ENCODE measurements around the gene TNK1. TPM values are rescaled to one million over a fixed set of nuclear protein-coding genes. Genes with fewer than 3 reads are reported as not detected.

Gene TNK1
- total RNA-seq, 2 experiments from 2014 or later, result 4.0 to 4.8 TPM

DNA sequence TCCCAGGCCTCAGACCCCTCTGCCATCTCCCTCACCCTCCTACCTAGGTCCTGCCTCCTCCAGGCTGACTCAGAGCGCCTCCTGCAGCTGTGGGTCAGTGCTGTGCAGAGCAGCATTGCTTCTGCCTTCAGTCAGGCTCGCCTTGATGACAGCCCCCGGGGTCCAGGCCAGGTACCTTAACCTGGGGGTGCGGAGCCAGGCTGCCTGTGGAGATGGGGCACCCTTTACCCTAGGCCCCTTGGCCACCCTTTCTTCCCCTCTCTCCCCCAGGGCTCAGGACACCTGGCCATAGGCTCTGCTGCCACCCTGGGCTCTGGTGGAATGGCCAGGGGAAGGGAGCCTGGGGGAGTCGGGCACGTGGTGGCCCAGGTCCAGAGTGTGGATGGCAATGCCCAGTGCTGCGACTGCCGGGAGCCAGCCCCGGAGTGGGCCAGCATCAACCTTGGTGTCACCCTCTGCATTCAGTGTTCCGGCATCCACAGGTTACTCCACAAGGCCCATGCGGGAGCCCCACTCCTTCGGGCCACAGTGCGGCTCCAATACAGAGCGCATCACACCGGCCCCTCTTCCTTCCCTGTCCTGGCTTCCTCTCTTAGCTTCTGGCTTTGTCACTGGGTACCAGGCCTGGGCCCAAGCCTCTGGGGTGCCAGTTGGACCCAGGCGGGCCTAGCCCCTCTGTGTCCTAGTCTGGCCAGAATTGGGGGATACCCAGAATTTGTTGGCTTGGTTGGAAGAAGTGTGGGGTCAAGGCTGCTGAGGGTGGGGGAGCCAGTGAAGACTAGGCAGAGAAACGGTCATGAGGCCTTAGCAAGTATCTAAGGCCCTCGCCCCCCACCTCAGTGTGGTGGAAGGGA, 33.9 kb upstream of the TNK1 start:
- Mint-ChIP-seq H3K36me3 (ENCODE audit: low read depth) (peaks cover 29% of the 10 kb centered on the region), H3K27me3 (ENCODE audit: low read depth) (no peaks in the 10 kb centered on the region), H3K27ac (no peak overlapping the region), H3K9me3 (no peaks in the 10 kb centered on the region), H3K4me1 (ENCODE audit: low read depth) (peaks cover 21% of the 10 kb centered on the region), H3K4me3 (no peak overlapping the region)
- CTCF ChIA-PET, result interaction anchor here (0.6 to 3.5 kb wide), 6 partner anchors 10 to 29 kb away, joined by 3 to 15 read pairs (median 5); partner anchors contain the start of genes ACAP1 and NEURL4
- intact Hi-C loops (cut with micrococcal nuclease), result loop anchor here (1.0 kb wide), 2 partner anchors 23 to 67 kb away; no protein-coding TSS in a partner anchor
- DNase-seq, result no peak

DNA sequence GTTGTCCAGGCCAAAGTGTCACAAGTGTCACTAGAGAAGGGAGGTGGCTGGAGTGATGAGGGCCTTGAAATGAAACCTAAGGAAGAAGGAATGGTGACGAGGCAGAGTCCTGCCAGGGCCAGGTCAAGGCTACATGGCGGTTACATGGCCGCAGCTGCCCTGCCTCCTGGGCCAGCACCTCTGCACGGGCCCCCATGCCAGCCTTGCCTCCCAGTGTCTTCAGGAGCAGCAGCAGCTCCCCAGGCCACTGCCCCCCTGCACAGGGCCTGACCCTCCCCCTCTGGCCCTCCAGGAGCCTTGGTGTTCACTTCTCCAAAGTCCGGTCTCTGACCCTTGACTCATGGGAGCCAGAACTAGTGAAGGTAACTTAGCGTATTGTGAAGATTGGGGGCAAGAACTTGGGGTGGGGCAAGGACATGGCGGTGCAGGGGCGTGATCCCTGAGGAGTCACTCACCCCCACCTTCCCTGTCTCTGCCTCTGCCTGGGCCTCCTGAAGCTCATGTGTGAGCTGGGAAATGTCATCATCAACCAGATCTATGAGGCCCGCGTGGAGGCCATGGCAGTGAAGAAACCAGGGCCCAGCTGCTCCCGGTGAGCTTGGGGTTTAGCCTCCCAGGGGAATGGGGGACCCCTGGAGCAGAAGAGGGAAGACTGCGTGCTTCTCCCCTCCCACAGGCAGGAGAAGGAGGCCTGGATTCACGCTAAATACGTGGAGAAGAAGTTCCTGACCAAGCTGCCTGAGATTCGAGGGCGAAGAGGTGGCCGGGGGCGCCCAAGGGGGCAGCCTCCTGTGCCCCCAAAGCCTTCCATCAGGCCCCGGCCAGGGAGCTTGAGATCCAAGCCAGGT, 33.0 kb upstream of the TNK1 start:
- peaks cover 25% of the 10 kb centered on the region for H3K36me3 Mint-ChIP-seq (ENCODE audit: low read depth)
- peaks cover 27% of the 10 kb centered on the region for H3K4me1 Mint-ChIP-seq (ENCODE audit: low read depth)
- CTCF ChIA-PET, result interaction anchor here (0.6 to 3.5 kb wide), 8 partner anchors 8 to 28 kb away, joined by 3 to 15 read pairs (median 3); partner anchors contain the start of genes ACAP1 and NEURL4
- intact Hi-C loops (cut with micrococcal nuclease), result no loop called here
- DNase-seq, result no peak
- H3K27ac Mint-ChIP-seq, result no peak overlapping the region
- H3K4me3 Mint-ChIP-seq, result no peak overlapping the region
- no peaks in the 10 kb centered on the region for H3K9me3 Mint-ChIP-seq
- H3K27me3 Mint-ChIP-seq (ENCODE audit: low read depth), result no peaks in the 10 kb centered on the region

DNA sequence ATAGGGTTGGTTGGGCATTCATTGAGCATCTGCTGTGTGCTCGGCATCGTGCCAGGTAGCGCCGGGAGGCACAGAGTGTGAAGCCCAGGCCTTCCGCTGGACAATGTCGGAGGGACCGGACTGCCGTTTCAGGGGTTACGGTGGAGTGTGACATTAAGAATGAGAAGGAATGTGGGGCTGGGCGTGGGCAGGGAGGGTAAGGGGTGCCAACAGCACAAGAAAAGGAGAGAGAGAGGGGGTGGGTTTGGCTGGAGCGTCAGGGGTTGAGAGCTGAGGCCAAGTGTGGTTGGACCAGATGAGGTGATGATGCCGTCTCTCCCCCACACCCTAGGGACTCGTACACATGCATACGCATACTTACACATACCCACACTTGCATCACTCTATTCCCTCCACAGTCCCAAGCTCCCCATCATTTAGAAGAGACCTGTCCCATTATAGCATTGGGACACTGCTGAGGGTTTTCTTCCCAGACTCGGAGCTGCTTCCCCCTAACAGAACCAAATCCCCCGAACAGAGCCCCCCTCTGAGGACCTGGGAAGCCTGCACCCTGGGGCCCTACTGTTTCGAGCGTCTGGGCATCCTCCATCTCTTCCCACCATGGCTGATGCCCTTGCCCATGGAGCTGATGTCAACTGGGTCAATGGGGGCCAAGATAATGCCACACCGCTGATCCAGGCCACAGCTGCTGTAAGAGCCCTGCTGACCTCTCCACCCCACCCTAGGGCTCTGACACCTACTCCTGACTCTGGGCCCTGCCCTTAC, 32.2 kb upstream of the TNK1 start:
- Mint-ChIP-seq H3K9me3 (no peaks in the 10 kb centered on the region), H3K4me1 (ENCODE audit: low read depth) (peaks cover 28% of the 10 kb centered on the region), H3K4me3 (no peak overlapping the region), H3K27ac (no peak overlapping the region), H3K27me3 (ENCODE audit: low read depth) (no peaks in the 10 kb centered on the region), H3K36me3 (ENCODE audit: low read depth) (peaks cover 22% of the 10 kb centered on the region)
- no peak for DNase-seq
- intact Hi-C loops (cut with micrococcal nuclease), result no loop called here
- CTCF ChIA-PET, result interaction anchor here (0.7 to 3.5 kb wide), 7 partner anchors 9 to 32 kb away, joined by 3 to 15 read pairs (median 3); partner anchors contain the start of gene ACAP1

DNA sequence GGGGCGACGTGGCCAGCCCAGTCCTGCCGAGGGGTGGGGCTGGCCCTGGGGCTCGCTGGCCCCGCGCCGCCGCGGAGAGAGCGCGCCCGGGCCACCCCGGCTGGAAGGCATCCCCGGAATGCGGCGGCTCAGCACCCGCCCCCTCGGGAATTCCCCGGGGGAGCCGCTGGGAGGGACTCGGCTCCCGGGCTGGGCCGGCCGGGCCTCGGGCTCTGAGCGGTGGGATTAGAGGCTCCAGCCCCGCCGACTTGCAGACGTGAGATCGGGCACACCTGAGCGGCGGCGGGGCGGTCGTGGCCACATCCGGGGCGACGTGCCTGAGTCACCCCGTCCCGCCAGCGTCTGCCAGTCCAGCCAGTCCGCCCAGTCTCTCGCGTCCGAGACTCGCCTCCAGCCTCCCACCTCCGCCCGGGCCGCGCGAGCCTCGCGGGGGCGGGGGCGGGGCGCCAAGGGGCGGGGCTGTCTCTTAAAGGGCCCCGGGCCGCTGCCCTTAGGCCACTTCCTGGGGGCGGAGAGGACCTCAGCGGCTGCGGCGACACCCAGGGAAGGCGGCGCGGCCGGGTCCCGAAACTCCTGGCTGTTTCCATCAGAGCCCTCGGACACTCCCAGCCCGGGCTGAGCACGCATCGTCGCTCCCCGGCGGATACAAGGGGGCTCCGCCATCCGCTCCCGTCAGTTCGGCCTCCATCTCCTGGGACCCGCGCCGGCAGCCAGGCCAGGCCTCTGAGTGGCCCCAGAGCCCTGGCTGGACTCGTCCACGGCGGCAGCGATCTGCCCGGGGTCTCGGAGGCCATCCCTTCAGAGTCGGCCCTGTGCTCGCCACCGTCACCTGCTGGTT, 29.0 kb upstream of the TNK1 start, which contains the start of gene KCTD11:
Gene KCTD11 (plus strand): TSS at position 498 of the 838 bp plus-strand sequence.
- H3K27me3 Mint-ChIP-seq (ENCODE audit: low read depth), result no peaks in the 10 kb centered on the region
- peak within 1 kb of the TSS; percentile 51 for H3K27ac Mint-ChIP-seq
- H3K9me3 Mint-ChIP-seq, result no peaks in the 10 kb centered on the region
- H3K4me3 Mint-ChIP-seq, result peak within 1 kb of the TSS; percentile 62
- H3K4me1 Mint-ChIP-seq (ENCODE audit: low read depth), result peaks cover 43% of the 10 kb centered on the region
- peaks cover 20% of the 10 kb centered on the region for H3K36me3 Mint-ChIP-seq (ENCODE audit: low read depth)
- CTCF ChIA-PET, result interaction anchor here (1.4 to 1.6 kb wide), 2 partner anchors 22 to 29 kb away, joined by 3 to 8 read pairs; no protein-coding TSS in a partner anchor
- intact Hi-C loops (cut with micrococcal nuclease), result loop anchor here (1.0 to 5.0 kb wide), 4 partner anchors 15 to 72 kb away; partner anchors contain the start of genes ACAP1, GPS2 and TMEM256
- peak; percentile 76 for DNase-seq

DNA sequence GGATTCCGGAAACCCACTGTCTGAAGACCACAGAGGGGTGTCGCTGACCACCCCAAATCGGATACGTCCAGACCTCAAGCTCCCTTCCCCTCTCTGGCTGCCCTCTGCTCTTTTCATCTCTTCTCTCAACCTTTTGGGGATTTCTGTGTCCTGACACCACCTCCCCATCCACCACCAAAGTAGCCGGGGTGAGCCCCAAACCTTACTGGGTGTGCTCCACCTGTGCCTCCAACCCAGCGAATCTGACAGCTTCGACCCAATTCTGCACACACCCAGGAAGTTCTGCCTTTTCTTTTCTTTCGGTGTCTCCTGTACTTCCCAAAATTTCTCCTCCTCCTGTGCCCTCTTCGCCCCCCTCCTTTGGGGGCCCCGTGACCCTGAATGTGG, 28.4 kb upstream of the TNK1 start:
- H3K27ac Mint-ChIP-seq, result peak overlapping the region; percentile 51
- no peaks in the 10 kb centered on the region for H3K27me3 Mint-ChIP-seq (ENCODE audit: low read depth)
- peaks cover 43% of the 10 kb centered on the region for H3K4me1 Mint-ChIP-seq (ENCODE audit: low read depth)
- peak overlapping the region; percentile 62 for H3K4me3 Mint-ChIP-seq
- DNase-seq, result no peak
- CTCF ChIA-PET, result interaction anchor here (1.4 to 4.4 kb wide), 2 partner anchors 84 to 88 kb away, joined by 4 to 34 read pairs; partner anchors contain the start of gene TMEM102
- no peaks in the 10 kb centered on the region for H3K9me3 Mint-ChIP-seq
- peaks cover 16% of the 10 kb centered on the region for H3K36me3 Mint-ChIP-seq (ENCODE audit: low read depth)
- intact Hi-C loops (cut with micrococcal nuclease), result loop anchor here (5.0 kb wide), 1 partner anchor 50 kb away; the partner anchor contains the start of gene TMEM256

DNA sequence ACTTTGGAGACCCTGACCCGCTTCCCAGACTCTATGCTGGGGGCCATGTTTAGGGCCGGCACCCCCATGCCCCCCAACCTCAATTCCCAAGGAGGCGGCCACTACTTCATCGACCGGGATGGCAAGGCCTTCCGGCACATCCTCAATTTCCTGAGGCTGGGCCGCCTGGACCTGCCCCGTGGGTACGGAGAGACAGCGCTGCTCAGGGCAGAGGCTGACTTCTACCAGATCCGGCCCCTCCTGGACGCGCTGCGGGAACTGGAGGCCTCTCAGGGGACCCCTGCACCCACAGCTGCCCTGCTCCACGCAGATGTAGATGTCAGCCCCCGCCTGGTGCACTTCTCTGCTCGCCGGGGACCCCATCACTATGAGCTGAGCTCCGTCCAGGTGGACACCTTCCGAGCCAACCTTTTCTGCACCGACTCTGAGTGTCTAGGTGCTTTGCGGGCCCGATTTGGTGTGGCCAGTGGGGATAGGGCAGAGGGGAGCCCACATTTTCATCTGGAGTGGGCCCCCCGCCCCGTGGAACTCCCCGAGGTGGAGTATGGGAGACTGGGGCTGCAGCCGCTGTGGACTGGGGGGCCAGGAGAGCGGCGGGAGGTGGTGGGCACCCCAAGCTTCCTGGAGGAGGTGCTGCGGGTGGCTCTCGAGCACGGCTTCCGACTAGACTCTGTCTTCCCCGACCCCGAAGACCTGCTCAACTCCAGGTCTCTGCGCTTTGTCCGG, 27.8 kb upstream of the TNK1 start:
- intact Hi-C loops (cut with micrococcal nuclease), result loop anchor here (5.0 kb wide), 1 partner anchor 49 kb away; the partner anchor contains the start of gene TMEM256
- CTCF ChIA-PET, result interaction anchor here (0.8 to 4.4 kb wide), 6 partner anchors 8 to 236 kb away, joined by 3 to 34 read pairs (median 4); partner anchors contain the start of genes ACAP1, SENP3 and TMEM102
- Mint-ChIP-seq H3K4me1 (ENCODE audit: low read depth) (peaks cover 43% of the 10 kb centered on the region), H3K36me3 (ENCODE audit: low read depth) (peaks cover 14% of the 10 kb centered on the region), H3K27ac (peak overlapping the region; percentile 51), H3K4me3 (peak overlapping the region; percentile 62), H3K9me3 (no peaks in the 10 kb centered on the region), H3K27me3 (ENCODE audit: low read depth) (no peaks in the 10 kb centered on the region)
- DNase-seq, result no peak

DNA sequence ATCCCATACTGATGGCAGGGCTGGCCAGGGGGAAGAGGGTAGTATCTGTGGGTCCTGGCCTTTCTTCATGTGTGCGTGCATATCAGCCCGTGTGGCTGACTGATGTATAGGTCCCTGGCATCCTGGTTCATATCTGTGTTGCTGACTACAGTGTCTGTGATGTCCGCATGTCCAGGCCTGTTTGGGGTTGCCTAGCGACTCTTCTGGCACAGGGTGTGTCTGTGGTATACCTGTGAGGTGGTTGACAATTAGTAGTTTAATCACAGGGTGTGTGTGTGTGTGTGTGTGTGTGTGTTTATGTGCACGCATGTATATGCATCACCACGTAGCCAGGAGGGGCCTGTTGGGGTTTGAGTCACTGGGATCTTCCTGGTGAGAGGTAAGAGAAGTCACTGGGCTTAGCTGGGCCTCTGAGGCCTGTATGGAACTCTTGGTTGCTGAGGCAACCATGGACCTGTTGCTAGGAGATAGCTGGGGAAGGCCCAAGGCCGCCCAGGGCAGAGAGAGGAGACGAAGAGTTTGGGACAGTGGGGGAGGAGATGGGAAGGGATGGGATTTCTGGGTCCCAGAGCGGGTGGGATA, 26.5 kb upstream of the TNK1 start:
- no peaks in the 10 kb centered on the region for H3K9me3 Mint-ChIP-seq
- intact Hi-C loops (cut with micrococcal nuclease), result loop anchor here (5.0 kb wide), 1 partner anchor 48 kb away; the partner anchor contains the start of gene TMEM256

DNA sequence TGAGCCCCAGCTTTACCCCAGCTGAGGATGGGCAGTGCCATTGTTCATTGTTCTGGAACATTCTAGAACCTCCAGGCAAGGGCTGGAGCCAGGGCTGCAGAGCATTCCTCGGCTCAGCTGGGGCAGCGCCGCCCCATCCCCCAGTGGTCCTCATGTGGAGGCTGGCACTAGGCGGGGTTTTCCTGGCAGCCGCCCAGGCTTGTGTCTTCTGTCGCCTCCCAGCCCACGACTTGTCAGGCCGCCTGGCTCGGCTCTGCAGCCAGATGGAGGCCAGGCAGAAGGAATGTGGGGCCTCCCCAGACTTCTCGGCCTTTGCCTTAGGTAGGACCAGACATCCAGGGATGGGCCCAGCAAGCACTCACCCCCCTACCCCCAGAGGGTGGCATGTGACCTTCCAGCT, 25.8 kb upstream of the TNK1 start, which contains the start of gene TMEM95:
Gene TMEM95 (plus strand): TSS at position 104 of the 400 bp plus-strand sequence. CDS start 49 bp downstream, at position 153.
- Mint-ChIP-seq H3K9me3 (no peaks in the 10 kb centered on the region), H3K27me3 (ENCODE audit: low read depth) (no peaks in the 10 kb centered on the region), H3K36me3 (ENCODE audit: low read depth) (peaks cover 8% of the 10 kb centered on the region), H3K27ac (no peak within 1 kb of the TSS), H3K4me3 (no peak within 1 kb of the TSS), H3K4me1 (ENCODE audit: low read depth) (peaks cover 37% of the 10 kb centered on the region)
- intact Hi-C loops (cut with micrococcal nuclease), result loop anchor here (5.0 kb wide), 1 partner anchor 37 kb away; the partner anchor contains the start of gene PLSCR3
- no peak for DNase-seq
- CTCF ChIA-PET, result interaction anchor here (0.5 to 4.4 kb wide), 22 partner anchors 14 to 276 kb away, joined by 3 to 34 read pairs (median 4); partner anchors contain the start of genes ACAP1, NEURL4, SENP3 and TMEM102

More for the DNA sequence above, 26.5 kb upstream of the TNK1 start:
- no peak overlapping the region for H3K4me3 Mint-ChIP-seq
- peak; percentile 71 for DNase-seq
- CTCF ChIA-PET, result interaction anchor here (0.5 to 4.4 kb wide), 7 partner anchors 17 to 235 kb away, joined by 3 to 34 read pairs (median 7); partner anchors contain the start of genes ACAP1, NEURL4, SENP3 and TMEM102
- H3K4me1 Mint-ChIP-seq (ENCODE audit: low read depth), result peaks cover 42% of the 10 kb centered on the region
- H3K27me3 Mint-ChIP-seq (ENCODE audit: low read depth), result no peaks in the 10 kb centered on the region
- no peak overlapping the region for H3K27ac Mint-ChIP-seq
- H3K36me3 Mint-ChIP-seq (ENCODE audit: low read depth), result peaks cover 11% of the 10 kb centered on the region

DNA sequence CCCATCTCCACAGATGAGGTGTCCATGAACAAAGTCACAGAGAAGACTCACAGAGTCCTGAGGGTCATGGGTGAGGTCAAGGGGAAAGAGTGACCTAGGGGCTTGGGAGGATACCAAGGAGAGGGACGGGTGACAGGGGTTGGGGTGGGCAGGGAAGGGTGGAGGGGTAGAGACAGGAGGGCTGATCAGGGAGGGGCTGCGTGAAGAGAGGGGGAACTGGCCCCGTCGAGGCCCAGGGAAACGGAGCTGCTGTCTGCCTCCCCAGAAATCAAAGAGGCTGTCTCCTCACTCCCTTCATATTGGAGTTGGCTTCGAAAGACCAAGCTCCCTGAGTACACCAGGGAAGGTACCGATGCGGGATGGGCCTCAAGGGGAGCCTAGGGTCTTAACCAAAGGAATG, 25.3 kb upstream of the TNK1 start:
- Mint-ChIP-seq H3K4me1 (ENCODE audit: low read depth) (peaks cover 33% of the 10 kb centered on the region), H3K36me3 (ENCODE audit: low read depth) (peaks cover 8% of the 10 kb centered on the region), H3K27me3 (ENCODE audit: low read depth) (no peaks in the 10 kb centered on the region), H3K27ac (no peak overlapping the region), H3K4me3 (no peak overlapping the region), H3K9me3 (no peaks in the 10 kb centered on the region)
- intact Hi-C loops (cut with micrococcal nuclease), result loop anchor here (5.0 kb wide), 1 partner anchor 37 kb away; the partner anchor contains the start of gene PLSCR3
- no peak for DNase-seq
- CTCF ChIA-PET, result interaction anchor here (0.6 to 4.4 kb wide), 36 partner anchors 12 to 332 kb away, joined by 3 to 34 read pairs (median 4); partner anchors contain the start of genes ACAP1, FGF11, NEURL4 and PLSCR3

Data from activated naive CD4-positive, alpha-beta T cell treated with anti-CD3 and anti-CD28 coated beads for 36 hours (primary cell).